HK-2 (cell line): ENCODE results near the gene OR5M8.

Experiments
- DNase-seq: peaks from one replicate; pipeline ENCODE4 v3.0.0-alpha.2; 2018; ENCODE audit not compliant: unreplicated experiment

The OR5M8 gene

DNA sequence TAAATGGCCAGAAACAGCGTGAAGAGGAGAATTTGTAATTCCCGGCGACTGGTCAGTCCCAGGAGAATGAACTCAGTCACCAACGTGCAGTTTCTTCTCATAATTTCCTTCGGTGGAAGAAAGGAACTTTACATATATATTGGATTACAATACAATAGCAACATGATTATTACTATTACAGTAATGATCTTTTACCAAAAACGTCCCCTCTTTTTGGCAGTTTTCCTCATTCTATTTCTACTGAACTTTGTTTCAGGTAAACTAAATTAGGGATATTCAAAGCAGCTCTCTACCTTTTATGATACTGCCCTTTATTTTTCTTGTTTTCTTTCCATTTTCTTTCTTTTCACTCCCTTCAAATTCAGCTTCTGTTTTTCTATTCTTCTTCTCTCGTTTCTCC lies at the start of gene OR5M8:
OR5M8 (minus strand) TSS at position 101 of the 400 bp plus-strand sequence; CDS start at position 101, 0 bp downstream.
- DNase-seq: no peak

DNA sequence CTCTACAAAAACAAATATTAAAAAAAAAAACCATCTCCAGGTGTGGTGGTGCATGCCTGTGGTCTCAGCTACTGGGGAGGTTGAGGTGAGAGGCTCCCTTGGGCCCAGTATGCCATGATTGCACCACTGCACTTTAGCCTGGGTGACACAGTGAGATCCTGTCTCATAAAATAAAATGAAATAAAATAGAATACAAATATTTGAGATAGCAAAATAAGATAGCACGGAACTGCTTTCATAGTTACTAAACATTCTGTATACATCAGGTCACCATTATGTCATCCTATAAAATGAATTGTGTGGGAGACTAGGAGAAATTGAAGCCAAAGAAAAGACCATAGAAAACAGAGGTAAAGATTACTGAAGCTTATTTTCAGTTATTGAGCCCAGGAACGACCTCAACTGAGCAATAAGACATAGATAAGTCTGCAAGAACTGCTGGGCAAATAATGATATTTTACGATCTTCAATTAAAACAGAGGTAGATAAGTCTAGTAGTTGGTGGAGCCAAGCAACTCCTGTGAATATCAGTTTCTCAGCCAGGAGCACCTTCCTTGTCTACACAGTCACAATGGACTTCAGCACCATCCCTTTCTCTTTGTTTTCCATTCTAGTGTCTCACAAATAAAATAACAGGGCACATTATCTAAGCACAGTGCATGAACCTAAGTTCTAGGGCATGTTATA lies 42.0 kb upstream of the OR5M8 start:
- no peak for DNase-seq

DNA sequence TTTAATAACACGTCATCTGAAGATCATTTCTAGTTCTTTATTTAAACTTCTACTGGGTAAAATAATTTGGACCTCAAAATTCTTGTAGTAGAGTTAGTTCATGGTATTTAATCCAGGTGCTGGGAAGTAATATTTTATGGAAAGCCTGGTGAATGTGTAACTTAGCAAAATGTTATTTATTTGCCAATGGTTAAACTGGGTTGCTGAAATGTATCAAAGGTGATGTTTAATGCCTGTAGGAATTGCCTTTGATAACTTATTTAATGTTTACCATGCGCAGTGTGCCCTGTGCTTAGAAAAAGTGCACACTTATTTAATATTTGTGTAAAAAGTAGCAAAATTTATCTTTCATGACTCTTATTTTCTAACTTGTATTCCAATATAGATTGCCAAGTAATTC lies 40.7 kb upstream of the OR5M8 start:
- DNase-seq: no peak

DNA sequence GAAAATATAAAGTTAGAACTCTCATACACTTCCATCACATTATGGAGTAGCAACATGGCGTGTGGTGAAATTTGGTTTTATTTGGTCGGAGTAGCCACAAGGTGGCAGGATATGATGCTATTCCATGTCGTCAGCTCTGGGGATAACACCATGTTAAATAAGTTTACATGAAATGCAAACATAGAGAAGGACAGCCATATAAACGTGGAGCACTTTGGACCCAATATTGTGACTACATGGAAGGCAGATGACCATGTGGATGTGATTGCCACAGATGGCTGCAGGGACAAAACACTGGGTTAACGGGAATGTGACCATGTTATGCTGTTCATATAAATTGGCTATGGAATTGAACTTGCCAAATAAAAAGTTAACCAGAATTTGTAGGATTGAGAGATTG lies 30.8 kb upstream of the OR5M8 start:
- no peak for DNase-seq

GRCh38 chr11:56513280-56513679 lies 22.1 kb upstream of the OR5M8 start:
- no peak for DNase-seq

DNA sequence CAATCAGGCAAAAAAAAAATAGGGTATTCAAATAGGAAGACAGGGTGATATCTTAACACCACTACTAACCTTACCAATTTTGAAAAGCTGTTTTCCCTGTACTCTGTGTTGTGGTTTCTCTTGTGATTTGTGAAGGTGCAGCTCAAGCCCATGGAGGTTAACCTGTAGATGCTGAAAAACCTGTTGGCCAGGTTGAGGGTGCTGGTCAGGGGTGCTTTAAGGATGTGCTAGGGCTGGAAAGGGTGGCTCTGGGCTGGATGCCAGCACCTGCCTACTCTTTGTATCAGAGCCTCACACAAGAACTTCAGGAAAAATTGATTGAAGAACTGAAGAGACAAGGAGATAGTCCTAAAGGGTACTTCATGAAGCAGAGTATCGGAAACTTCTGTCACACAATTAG lies 18.3 kb upstream of the OR5M8 start:
- no peak for DNase-seq

- no peak for DNase-seq
Observed at GRCh38 chr11:56497010-56497409, 5.8 kb upstream of the OR5M8 start.

DNA sequence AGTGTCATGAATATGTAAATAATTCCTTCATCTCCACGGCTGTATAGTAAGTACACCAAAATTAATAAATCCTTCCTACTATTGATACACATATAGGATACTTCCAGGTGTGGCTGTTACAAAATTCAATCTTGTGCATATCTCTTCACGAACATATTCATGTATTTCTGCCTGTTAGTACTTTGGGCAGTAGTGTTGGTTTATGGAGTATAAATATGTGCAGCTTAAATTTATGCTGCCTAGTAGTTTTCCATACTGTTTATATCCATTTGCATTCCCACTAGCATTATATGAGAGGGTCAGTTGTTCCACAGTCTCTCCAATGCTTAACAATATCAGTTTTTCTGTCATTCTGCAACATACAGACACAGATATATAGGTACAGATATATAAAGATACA lies 3.9 kb upstream of the OR5M8 start:
- DNase-seq: no peak

DNA sequence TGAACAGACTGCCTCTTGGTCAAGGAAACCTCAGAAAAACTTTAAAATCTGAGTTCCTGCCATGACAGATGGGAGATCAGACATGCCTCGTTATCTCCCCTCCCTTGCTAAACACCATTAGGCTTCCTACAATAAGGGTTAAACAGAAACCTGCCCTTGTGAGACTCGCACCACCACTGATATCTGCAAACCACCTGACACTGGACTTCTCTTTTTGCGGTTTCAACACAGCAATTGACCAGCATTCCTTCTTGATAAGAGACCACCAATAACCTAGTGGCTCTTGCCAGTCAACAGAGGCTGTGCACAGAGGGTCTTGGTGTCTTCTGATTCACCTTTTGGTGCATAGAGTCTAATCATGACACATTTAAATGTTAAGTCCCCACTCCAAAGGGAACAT lies 4.4 kb downstream of the OR5M8 start:
- no peak for DNase-seq

- DNase-seq: no peak
Observed at GRCh38 chr11:56474729-56475235, 16.4 kb downstream of the OR5M8 start.

DNA sequence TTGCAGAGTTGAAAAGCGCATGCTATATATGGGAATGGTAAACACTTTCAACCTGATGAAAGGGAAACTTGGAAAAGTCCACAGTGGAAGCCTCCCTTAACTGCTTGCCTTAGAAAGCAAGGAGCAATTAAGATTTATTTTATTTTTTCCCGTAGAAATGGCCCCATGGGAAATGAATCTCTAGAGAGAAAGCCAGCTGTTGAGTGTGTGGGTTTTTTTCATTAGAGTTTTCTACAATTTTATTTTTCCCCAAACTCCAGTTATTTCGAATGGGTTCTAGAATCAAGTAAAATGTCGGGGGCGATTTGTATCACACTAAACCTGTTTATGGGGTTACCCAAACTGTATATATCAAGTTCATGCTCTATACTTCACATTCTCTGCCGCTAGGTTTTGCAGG lies 17.9 kb downstream of the OR5M8 start, which contains the start of gene OR5M3:
OR5M3 (minus strand) TSS at position 101 of the 400 bp plus-strand sequence. CDS start 2,855 bp downstream, outside the sequence.
- DNase-seq: no peak

DNA sequence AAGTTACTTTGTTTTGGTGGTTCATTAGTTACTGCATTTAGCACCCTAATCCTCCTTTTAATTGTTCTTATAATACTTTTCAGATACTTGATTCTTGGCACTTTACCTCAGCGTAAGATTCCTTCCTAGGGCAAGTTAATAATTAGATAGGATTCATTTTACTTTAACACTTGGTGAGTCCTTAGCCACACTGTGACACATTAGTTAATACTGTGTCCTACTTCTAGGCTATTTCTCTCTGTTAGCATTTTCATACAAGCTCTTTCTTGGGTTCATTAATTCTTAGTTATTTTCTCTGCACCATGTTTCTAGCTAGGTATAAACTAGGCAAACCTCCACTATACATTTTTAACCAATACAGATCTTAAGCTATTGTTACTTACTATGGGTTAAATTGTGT lies 34.1 kb downstream of the OR5M8 start:
- DNase-seq: no peak

DNA sequence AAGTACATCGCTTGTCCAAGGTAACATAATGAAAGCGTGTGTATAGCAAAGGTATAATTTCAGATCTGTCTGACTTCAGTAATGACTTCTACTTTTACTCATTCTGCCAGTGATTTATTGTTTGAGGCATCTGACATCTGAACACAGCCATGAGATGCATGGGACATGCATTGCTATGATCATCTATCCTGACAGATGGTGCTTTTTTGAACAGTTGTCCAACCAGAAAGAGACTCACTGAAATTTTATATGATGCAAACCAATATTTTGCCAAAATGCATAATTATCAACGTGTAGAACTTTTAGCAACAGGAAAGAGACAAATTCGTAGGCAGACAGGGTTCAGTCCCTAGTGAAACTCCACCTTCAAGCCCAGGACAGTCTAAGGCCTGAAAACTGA lies 37.6 kb downstream of the OR5M8 start:
- no peak for DNase-seq
